GM18498 (cell line): ENCODE data around the gene SYT7.

Experiments used
- ATAC-seq: cut with Tn5 transposase; IDR thresholded peaks from one replicate; pipeline ENCODE4 v1.9.1; 2021; ENCODE audit warnings: mild to moderate bottlenecking, moderate library complexity; ENCODE audit not compliant: unreplicated experiment

The SYT7 gene

GRCh38 chr11:61503135-61503770 is 77.6 kb downstream of the SYT7 start:
- ATAC-seq: no peak

DNA sequence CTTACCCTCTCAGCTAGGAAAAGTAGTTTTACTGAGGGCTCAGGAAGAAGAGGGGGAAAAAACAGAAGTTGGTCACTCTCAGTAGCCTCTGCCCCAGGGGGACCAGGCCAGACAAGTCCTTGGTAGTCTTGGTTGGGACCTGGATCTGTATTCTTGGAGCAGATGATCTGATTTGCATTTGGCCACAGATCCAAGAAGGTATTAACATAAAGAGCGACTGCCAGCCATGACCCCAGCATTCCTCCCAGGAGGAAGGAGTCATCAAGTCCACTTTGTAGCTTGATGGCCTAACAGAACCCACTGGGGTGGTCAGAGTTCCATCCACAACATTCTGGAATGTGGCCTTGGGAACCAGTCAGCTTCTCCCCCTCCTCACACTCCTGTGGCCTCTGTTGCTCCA is 78.4 kb downstream of the SYT7 start:
- ATAC-seq: no peak

GRCh38 chr11:61499816-61500491 is 80.9 kb downstream of the SYT7 start:
- ATAC-seq: no peak

DNA sequence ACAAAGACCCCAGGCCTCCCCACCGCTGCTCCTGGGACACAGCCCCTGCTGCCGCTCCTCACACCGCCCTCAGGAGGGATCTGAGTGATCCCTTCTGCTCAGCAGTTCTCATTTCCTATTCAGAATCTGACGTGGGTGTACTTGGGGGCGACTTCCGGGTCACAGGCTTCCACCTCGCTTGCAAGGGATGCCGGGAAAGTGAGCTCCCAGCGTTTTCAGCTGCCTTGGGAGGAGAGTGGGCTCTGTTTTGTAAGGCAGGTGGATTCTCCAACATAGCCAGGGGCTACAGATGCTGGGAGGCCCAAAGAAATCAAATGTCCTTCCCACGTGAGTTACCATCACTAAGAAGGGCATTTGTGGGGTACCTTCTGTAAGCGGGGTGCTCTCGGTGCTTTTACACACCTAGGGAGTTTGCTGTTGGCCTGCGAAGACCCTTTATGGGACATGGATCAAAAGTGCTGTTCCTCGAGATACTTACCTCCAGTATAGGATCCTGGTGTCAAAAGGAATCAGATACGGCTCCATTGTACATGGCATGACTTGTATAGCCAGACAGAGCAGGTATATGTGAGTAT is 82.0 kb downstream of the SYT7 start:
- no peak for ATAC-seq

- no peak for ATAC-seq
These were observed 83.0 kb downstream of the SYT7 start for GRCh38 chr11:61497876-61498275.

- ATAC-seq: no peak
These were observed 83.4 kb downstream of the SYT7 start for GRCh38 chr11:61497473-61497872.

DNA sequence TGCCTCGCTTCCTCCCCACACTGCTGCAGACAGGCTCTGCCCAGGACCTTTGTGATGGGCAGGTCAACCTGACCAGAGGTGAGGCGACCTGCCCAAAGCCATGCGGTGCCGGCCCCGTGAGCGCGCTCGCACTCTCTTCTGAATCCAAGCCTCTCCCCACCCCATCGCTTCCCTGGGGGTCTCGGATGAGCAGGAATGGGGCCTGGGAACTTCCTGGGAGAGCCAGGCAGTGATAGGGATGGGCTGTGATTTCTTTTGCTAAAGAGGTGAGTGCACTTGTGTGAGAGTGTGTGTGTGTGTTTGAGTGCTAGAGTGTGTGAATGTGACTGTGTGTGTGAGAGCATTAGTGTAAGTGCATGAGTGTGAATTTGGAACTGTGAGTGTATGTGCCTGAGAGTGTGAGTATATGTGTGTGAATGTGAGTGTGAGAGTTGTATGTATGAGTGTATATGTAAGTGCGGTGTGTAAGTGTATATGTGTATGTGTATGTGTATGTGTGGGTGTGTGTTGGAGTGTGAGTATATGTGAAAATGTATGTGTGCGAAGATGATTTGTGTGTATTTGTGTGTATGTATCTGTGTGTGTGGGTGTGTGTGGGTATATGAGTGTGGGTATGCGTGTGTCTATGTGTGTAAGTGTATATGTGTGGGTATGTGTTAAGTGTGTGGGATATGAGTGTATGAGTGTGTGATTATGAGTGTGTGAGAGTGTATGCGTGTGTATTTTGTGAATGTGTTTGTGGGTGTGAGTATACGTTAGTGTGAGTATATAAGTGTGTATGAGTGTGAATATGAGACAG is 84.1 kb downstream of the SYT7 start:
- ATAC-seq: no peak

DNA sequence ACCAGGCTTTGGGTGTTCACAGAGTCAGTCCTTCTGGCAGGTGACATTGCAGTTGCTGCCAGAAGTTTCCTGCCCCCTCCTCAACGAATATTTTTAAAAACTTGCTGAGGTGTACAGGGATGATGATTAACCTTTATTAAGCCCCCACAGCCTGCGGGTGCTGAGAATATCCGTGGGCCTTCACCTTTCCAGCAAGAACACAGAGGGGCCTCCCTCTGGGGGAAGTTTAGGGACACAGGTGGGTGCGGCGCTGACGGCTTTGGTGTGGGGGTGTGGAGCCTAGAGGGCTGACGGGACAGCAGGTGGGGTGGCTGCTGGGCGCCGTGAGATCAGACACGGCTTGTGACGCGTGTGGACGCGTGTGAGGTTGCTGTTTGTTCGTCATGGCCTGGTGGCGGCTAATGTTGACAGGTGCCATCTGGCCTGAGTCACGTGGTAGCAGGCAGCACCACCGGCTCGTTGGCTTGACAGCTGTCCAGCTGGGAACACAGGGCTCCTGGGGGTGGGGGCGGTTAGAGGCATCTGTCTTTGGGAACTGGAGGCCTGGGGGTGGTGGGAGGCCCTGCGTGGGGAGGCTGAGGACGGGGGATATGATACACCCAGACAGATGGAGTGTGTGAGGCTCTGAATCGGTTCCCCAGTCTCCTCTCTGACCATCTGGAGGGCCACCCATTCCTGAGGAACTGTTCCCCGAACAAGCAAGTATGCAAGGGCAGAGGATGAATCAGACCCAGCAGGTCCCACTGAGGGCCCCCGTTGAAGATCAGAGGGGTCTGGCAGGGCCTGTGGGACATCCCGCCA is 84.9 kb downstream of the SYT7 start:
- ATAC-seq: no peak

DNA sequence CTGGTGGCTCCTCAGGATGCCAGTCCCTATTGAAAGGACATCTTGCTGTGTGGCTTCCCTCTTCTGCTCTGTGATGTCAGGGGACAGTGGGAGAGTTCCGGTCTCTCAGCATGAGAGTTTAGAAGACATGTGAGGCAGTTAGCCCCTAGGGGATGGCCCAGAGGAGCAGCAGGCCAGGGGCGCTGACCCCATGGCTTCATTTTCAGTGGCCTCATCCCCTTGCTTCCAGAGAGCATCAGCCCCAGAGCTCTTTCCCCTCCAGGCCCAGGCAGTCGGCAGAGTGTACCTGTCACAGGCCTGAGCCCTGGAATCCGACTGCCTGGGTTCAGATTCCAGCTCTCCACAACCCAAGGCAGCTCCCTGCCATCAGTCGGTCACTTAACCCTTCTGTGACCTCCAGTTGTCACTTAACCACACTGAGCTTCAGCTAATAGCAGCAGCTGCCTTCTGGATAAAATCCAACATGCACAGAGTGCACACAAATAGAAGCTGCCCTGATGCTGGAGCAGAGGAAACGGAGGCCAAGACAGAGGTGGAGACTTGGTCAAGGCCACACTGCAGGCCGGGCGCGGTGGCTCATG is 86.4 kb downstream of the SYT7 start:
- ATAC-seq: no peak

- no peak for ATAC-seq
These were observed 89.0 kb downstream of the SYT7 start for GRCh38 chr11:61491736-61492395.

GRCh38 chr11:61489833-61490721 is 90.8 kb downstream of the SYT7 start:
- no peak for ATAC-seq

- no peak for ATAC-seq
These were observed 92.1 kb downstream of the SYT7 start for GRCh38 chr11:61488651-61489291.

DNA sequence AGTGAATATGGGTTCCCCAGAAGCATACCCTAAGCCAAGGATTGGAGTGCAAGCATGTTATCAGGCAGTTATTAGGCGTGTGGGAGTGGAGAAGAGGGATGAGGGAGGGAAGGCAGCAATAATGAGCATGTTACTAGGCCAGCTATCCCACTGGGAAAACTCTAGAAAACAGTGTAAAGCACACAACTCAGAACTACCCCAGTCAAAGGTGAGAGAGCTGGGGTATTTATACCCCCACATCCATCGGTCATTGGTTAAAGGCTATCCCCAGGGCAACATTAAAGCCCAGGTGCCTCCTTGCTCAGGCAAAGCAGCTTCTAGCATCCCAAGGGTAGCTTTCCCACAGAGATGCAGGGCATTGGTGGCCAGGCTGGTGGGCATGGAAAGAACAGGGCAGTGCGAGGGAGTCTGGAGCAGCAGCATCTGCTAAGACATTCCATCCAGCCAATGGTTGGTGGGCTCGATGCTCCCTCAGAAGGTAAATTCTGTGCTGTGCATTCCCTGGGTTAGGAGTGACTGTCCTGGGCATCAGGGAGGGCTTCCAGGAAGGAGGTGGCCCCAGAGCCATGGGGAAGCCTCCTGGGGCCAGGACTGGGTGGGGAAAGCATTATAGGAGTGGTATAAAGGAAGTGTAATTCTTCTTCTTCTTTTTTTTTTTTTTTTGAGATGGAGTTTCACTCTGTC is 93.4 kb downstream of the SYT7 start:
- no peak for ATAC-seq

DNA sequence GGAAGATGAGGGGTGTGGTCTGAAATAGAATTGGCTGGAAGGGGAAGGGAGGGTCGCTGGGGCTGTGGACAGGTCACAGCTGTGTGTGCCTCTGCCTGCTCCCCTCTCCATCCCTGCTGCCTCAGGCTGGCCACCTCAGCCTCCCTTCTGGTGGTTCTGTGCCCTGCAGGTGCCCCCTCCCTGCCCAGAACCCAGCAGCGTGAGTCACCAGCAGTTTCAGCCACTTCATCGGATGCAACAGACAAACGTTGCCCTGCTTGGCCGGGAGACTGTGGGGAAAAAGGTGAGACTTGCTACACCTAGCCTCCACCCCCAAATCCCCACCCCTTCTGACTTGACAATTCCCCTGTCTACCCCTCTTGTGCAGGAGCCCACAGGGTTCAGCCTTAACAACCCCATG is 94.1 kb downstream of the SYT7 start:
- ATAC-seq: no peak

- ATAC-seq: no peak
These were observed 94.8 kb downstream of the SYT7 start for GRCh38 chr11:61486011-61486620.

- ATAC-seq: no peak
These were observed 95.8 kb downstream of the SYT7 start for GRCh38 chr11:61485080-61485479.

DNA sequence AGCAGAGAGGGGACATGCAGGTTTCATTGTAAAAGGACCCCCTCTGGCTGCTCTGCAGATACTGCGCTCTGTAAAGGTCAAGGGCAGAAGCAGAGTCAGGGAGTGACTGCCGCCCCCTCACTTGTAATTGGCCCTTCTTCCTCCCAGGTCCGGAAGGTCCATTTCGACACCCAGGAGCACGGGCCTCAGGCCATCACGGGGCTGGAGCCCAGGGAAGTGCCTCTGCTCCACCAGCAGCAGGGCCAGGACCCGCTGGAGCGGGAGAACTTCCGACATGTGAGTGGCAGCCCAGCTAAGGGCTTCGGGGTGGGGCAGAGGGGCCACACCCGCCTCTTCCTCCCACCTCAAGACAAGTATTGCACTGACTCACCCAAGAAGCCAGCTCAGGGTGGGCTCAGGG is 96.3 kb downstream of the SYT7 start:
- no peak for ATAC-seq

DNA sequence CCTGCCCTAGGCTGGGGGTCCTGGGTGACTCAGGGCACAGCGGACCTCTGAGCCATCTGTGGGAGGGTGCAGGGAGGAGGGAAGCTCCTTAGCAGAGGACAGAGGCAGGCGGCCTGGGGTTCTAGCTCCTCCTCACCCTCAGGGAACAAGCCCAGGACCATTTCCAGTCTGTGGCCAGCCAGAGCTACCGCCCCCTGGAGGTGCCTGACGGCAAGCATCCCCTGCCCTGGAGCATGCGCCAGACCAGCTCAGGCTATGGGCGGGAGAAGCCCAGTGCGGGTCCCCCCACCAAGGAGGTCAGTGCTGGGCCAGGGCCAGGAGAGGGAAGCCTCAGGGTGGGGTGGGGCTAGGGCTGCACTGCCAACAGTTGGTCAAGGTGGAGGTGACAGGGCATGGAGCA is 98.4 kb downstream of the SYT7 start:
- no peak for ATAC-seq
